ENCODE data around the gene ATAD1. TPM values are rescaled to one million over a fixed set of nuclear protein-coding genes. Genes with fewer than 3 reads are reported as not detected.

The ATAD1 gene
- total and polyA plus RNA-seq, 4 experiments from 2014 or later: 39.6 to 52.0 (median 44.0) TPM

DNA sequence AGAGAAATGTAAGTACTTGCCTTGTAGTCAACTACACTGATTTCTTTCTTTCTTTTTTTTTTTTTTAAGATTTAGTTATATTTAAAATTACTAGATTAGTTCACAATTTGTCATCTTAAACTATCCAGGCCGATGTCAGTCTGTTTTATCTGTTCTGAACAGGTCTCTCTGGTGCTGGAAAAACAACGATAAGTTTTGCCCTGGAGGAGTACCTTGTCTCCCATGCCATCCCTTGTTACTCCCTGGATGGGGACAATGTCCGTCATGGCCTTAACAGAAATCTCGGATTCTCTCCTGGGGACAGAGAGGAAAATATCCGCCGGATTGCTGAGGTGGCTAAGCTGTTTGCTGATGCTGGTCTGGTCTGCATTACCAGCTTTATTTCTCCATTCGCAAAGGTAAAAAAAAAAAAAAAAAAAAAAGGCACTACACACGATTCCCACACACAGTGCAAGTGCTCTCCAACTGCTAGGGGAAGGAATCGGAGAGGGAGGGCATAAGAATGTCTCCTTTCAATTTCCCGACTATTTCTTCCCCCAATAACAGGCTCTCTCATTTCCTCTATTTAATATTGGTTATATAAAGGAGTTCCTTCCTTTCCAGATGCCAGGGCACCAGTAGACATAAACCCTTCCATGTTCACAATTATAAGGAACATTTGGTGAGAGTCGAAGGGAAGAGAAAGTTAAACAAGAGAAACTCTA lies 105.0 kb downstream of the ATAD1 start:
- no peaks in the 10 kb centered on the region for H3K36me3 Mint-ChIP-seq
- DNase-seq: no peak
- no peaks in the 10 kb centered on the region for H3K27me3 ChIP-seq (ENCODE audit: insufficient read depth, low read length)

DNA sequence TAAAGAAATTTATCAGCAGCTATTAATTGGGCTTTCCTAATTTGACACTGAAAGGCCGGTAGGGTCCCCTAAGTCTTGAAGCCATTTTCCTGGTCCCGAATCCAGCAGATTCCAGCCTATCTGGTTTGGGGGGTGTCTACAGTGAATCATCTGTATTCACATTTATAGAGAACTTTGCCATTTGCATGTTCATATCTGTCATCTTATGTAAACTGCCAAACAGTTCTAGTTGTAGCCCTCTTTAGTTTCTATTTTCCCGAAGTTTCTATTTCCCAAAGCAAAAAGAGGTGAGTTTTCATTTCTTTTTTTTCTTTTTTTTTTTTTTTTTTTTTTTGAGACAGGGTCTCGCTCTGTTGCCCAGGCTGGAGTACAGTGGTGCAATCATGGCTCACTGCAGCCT lies 110.8 kb downstream of the ATAD1 start:
- Mint-ChIP-seq H3K4me1 (no peaks in the 10 kb centered on the region), H3K27me3 (peaks cover 5 to 6% of the 10 kb centered on the region in 2 donors), H3K27ac (no peak overlapping the region), H3K9me3 (no peaks in the 10 kb centered on the region), H3K4me3 (no peak overlapping the region), H3K36me3 (no peaks in the 10 kb centered on the region)
- ChIA-PET CTCF (ENCODE audit: partially characterized antibody) (no interaction called here), POLR2A (ENCODE audit: partially characterized antibody) (no interaction called here)
- Histone ChIP-seq H3K4me3 (ENCODE audit: low read length in 2 of 2) (no peak overlapping the region), H3K27me3 (ENCODE audit: insufficient read depth, low read length) (no peaks in the 10 kb centered on the region), H3K4me1 (ENCODE audit: insufficient read depth, low read length) (no peaks in the 10 kb centered on the region), H3K36me3 (ENCODE audit: insufficient read depth, low read length) (no peaks in the 10 kb centered on the region), H3K27ac (ENCODE audit: low read depth, low read length) (no peak overlapping the region), H3K9me3 (ENCODE audit: control insufficient read depth in 1 of 2, low read length in 2 of 2) (no peaks in the 10 kb centered on the region)
- intact Hi-C loops (cut with micrococcal nuclease): no loop called here
- DNase-seq: no peak

More for the DNA sequence above, 105.0 kb downstream of the ATAD1 start:
- H3K4me1 ChIP-seq (ENCODE audit: insufficient read depth, low read length): no peaks in the 10 kb centered on the region
- H3K9me3 ChIP-seq (ENCODE audit: control insufficient read depth in 1 of 2, low read length in 2 of 2): no peaks in the 10 kb centered on the region
- no peaks in the 10 kb centered on the region for H3K9me3 Mint-ChIP-seq
- intact Hi-C loops (cut with micrococcal nuclease): no loop called here
- no peak overlapping the region for H3K4me3 Mint-ChIP-seq
- peaks cover 2 to 4% of the 10 kb centered on the region in 2 donors for H3K27me3 Mint-ChIP-seq
- no peak overlapping the region for H3K27ac ChIP-seq (ENCODE audit: low read depth, low read length)
- ChIA-PET POLR2A (ENCODE audit: partially characterized antibody) (no interaction called here), CTCF (ENCODE audit: partially characterized antibody) (no interaction called here)
- peaks cover 0 to 3% (median 0%) of the 10 kb centered on the region in 4 donors for H3K4me1 Mint-ChIP-seq
- H3K36me3 ChIP-seq (ENCODE audit: insufficient read depth, low read length): no peaks in the 10 kb centered on the region
- H3K27ac Mint-ChIP-seq: no peak overlapping the region
- H3K4me3 ChIP-seq (ENCODE audit: low read length in 2 of 2): no peak overlapping the region

DNA sequence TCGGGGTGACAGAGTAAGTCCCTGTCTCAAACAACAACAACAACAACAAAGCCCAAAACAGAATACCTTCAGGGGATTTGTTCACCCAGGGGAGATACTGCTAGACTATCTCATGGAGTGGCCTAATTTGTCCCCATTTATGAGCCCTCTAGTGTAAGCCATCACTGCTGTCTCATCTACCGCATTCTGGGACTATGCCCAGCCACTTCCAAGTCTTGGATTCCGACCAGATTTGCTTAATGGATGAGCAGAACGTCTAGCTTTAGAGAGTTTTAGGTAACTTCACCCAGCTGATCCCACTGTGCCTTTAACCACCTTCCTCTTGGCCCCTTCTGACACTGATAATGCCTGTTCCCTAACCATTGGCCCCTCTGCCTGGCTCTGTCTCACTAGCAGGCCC lies 111.3 kb downstream of the ATAD1 start:
- Mint-ChIP-seq H3K27ac (no peak overlapping the region), H3K9me3 (no peaks in the 10 kb centered on the region), H3K27me3 (peaks cover 5 to 6% of the 10 kb centered on the region in 2 donors), H3K4me3 (no peak overlapping the region), H3K4me1 (no peaks in the 10 kb centered on the region), H3K36me3 (no peaks in the 10 kb centered on the region)
- no peaks in the 10 kb centered on the region for H3K36me3 ChIP-seq (ENCODE audit: insufficient read depth, low read length)
- intact Hi-C loops (cut with micrococcal nuclease): no loop called here
- no peak for DNase-seq
- CTCF ChIA-PET (ENCODE audit: partially characterized antibody): no interaction called here
- H3K27me3 ChIP-seq (ENCODE audit: insufficient read depth, low read length): no peaks in the 10 kb centered on the region
- POLR2A ChIA-PET (ENCODE audit: partially characterized antibody): no interaction called here
- H3K9me3 ChIP-seq (ENCODE audit: control insufficient read depth in 1 of 2, low read length in 2 of 2): no peaks in the 10 kb centered on the region
- H3K4me3 ChIP-seq (ENCODE audit: low read length in 2 of 2): no peak overlapping the region
- H3K4me1 ChIP-seq (ENCODE audit: insufficient read depth, low read length): no peaks in the 10 kb centered on the region
- H3K27ac ChIP-seq (ENCODE audit: low read depth, low read length): no peak overlapping the region

DNA sequence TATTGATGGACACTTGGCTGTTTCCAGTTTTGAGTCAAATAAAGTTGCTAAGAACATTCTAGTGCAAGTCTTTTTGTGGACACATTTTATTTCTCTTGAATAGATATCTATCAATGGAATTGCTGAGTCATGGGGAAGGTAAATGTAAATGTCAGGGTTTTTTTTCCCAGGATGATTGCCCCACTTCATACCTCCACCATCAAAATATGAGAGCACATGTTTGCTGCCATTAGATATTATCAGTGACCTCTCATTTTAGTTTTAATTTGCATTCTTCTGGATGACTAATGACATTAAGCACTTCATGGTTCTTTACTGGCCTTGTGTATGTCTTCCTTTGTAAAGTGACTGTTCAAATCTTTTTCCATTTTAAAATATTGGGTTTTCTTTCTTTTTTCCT lies 112.7 kb downstream of the ATAD1 start:
- no peak for DNase-seq
- ChIA-PET CTCF (ENCODE audit: partially characterized antibody) (no interaction called here), POLR2A (ENCODE audit: partially characterized antibody) (no interaction called here)
- H3K9me3 Mint-ChIP-seq: no peaks in the 10 kb centered on the region
- no peak overlapping the region for H3K4me3 Mint-ChIP-seq
- H3K27ac Mint-ChIP-seq: no peak overlapping the region
- no peaks in the 10 kb centered on the region for H3K4me1 Mint-ChIP-seq
- Histone ChIP-seq H3K27ac (ENCODE audit: low read depth, low read length) (no peak overlapping the region), H3K36me3 (ENCODE audit: insufficient read depth, low read length) (no peaks in the 10 kb centered on the region), H3K27me3 (ENCODE audit: insufficient read depth, low read length) (no peaks in the 10 kb centered on the region), H3K4me3 (ENCODE audit: low read length in 2 of 2) (no peak overlapping the region), H3K9me3 (ENCODE audit: control insufficient read depth in 1 of 2, low read length in 2 of 2) (no peaks in the 10 kb centered on the region), H3K4me1 (ENCODE audit: insufficient read depth, low read length) (no peaks in the 10 kb centered on the region)
- H3K27me3 Mint-ChIP-seq: peaks cover 6% of the 10 kb centered on the region in 2 donors
- no peaks in the 10 kb centered on the region for H3K36me3 Mint-ChIP-seq
- intact Hi-C loops (cut with micrococcal nuclease): no loop called here

DNA sequence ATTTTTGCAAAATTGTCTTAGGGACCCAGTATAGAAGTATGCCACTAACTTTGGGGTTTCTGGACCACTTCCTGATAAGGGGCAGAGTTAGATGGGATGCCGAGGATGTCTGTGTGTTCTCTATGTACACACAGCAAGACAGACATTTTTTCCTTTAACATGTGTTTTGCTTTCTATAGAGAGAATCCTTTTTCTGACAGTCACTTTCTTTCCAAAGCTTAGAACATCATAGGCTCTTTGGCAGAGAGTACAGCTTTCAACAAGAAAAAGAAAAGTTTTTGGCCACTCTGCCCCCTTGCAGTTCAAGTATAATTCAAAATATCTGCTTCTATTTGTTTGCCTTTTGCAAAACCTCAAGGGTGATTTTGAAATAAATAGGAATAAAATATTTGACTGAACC lies 114.3 kb downstream of the ATAD1 start:
- intact Hi-C loops (cut with micrococcal nuclease): no loop called here

GRCh38 chr10:87702973-87703294 lies 115.1 kb downstream of the ATAD1 start:
- Mint-ChIP-seq H3K27me3 (peaks cover 9 to 14% of the 10 kb centered on the region in 2 donors), H3K4me1 (no peaks in the 10 kb centered on the region), H3K4me3 (no peak overlapping the region), H3K9me3 (no peaks in the 10 kb centered on the region), H3K36me3 (no peaks in the 10 kb centered on the region), H3K27ac (no peak overlapping the region)
- H3K9me3 ChIP-seq (ENCODE audit: control insufficient read depth in 1 of 2, low read length in 2 of 2): no peaks in the 10 kb centered on the region
- no peak for DNase-seq
- H3K4me1 ChIP-seq (ENCODE audit: insufficient read depth, low read length): no peaks in the 10 kb centered on the region
- no peak overlapping the region for H3K27ac ChIP-seq (ENCODE audit: low read depth, low read length)
- ChIA-PET POLR2A (ENCODE audit: partially characterized antibody) (no interaction called here), CTCF (ENCODE audit: partially characterized antibody) (no interaction called here)
- intact Hi-C loops (cut with micrococcal nuclease): no loop called here
- H3K27me3 ChIP-seq (ENCODE audit: insufficient read depth, low read length): no peaks in the 10 kb centered on the region
- no peak overlapping the region for H3K4me3 ChIP-seq (ENCODE audit: low read length in 2 of 2)
- H3K36me3 ChIP-seq (ENCODE audit: insufficient read depth, low read length): no peaks in the 10 kb centered on the region

More for the DNA sequence above, 114.3 kb downstream of the ATAD1 start:
- H3K4me3 ChIP-seq (ENCODE audit: low read length in 2 of 2): no peak overlapping the region
- Mint-ChIP-seq H3K27me3 (peaks cover 7 to 9% of the 10 kb centered on the region in 2 donors), H3K4me3 (no peak overlapping the region), H3K9me3 (no peaks in the 10 kb centered on the region), H3K36me3 (no peaks in the 10 kb centered on the region), H3K4me1 (no peaks in the 10 kb centered on the region), H3K27ac (no peak overlapping the region)
- DNase-seq: no peak
- ChIA-PET CTCF (ENCODE audit: partially characterized antibody) (no interaction called here), POLR2A (ENCODE audit: partially characterized antibody) (no interaction called here)
- H3K4me1 ChIP-seq (ENCODE audit: insufficient read depth, low read length): no peaks in the 10 kb centered on the region
- no peaks in the 10 kb centered on the region for H3K36me3 ChIP-seq (ENCODE audit: insufficient read depth, low read length)
- no peaks in the 10 kb centered on the region for H3K9me3 ChIP-seq (ENCODE audit: control insufficient read depth in 1 of 2, low read length in 2 of 2)
- H3K27ac ChIP-seq (ENCODE audit: low read depth, low read length): no peak overlapping the region
- no peaks in the 10 kb centered on the region for H3K27me3 ChIP-seq (ENCODE audit: insufficient read depth, low read length)

DNA sequence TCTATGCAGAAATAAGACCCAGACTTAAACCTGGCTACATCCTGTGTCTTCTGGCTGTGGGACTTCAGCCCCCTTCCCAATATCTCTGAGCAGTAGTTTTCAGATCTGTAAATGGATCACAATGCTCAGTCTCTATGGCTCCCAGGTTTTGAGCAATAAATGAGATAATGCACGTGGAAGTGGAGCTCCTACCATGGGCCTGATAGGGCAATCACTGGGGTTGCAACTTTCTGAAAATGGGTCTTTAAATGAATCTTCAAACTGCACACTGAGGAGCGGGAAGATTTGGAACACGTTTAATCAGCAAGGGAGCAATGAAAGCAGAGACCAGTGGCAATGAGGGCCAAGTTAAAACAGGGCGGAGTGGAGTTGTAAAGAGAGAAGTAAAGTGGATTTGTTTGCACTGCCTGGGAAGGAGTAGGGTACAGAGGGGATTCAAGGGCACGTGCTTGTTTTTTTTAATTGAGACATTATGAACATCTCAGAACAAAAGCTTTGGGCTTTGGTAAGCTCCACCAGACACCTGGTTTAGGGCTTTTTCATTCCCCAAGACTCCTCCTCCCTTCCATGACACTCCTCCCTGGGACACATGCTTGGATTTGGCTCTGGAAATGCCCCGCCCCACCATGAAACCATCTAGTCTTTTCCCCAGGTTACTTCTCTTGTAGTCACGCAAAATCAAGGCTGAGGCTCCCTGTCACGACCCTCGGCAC lies 115.6 kb downstream of the ATAD1 start:
- no peaks in the 10 kb centered on the region for H3K9me3 ChIP-seq (ENCODE audit: control insufficient read depth in 1 of 2, low read length in 2 of 2)
- ChIA-PET CTCF (ENCODE audit: partially characterized antibody) (no interaction called here), POLR2A (ENCODE audit: partially characterized antibody) (no interaction called here)
- H3K36me3 Mint-ChIP-seq: no peaks in the 10 kb centered on the region
- no peaks in the 10 kb centered on the region for H3K27me3 ChIP-seq (ENCODE audit: insufficient read depth, low read length)
- no peak overlapping the region for H3K27ac ChIP-seq (ENCODE audit: low read depth, low read length)
- no peak overlapping the region for H3K4me3 Mint-ChIP-seq
- peaks cover 10 to 17% of the 10 kb centered on the region in 2 donors for H3K27me3 Mint-ChIP-seq
- intact Hi-C loops (cut with micrococcal nuclease): no loop called here
- no peak overlapping the region for H3K27ac Mint-ChIP-seq
- no peak for DNase-seq
- no peak overlapping the region for H3K4me3 ChIP-seq (ENCODE audit: low read length in 2 of 2)
- no peaks in the 10 kb centered on the region for H3K36me3 ChIP-seq (ENCODE audit: insufficient read depth, low read length)
- H3K4me1 Mint-ChIP-seq: no peaks in the 10 kb centered on the region
- H3K4me1 ChIP-seq (ENCODE audit: insufficient read depth, low read length): no peaks in the 10 kb centered on the region
- no peaks in the 10 kb centered on the region for H3K9me3 Mint-ChIP-seq
